GM10248 (cell line): Measurements from ENCODE around the gene PSMD12.
"Not testable (repeated sequence)": the region's sequence is repeated elsewhere in the genome, so short reads cannot be mapped to it uniquely, and the experiment has no call there.

Source experiments
- CTCF ChIA-PET: fragments of 300-600 bp; sonication (Branson Sonifier 250); formaldehyde crosslinking; extraction: SDS; loops from one replicate; lab custom pipeline; 2021; ENCODE audit warnings: antibody characterized with exemption; lab: Yijun Ruan, JAX
- POLR2A ChIA-PET: fragments of 350-650 bp; sonication (Branson Sonifier 250); formaldehyde crosslinking; extraction: SDS; loops from one replicate; lab custom pipeline; 2020; ENCODE audit warnings: antibody characterized with exemption; lab: Yijun Ruan, JAX
- DNase-seq: peaks from one replicate; pipeline ENCODE4 v3.0.0; 2012; ENCODE audit errors: extremely low spot score
- TF ChIP-seq, protein P1 (sequence below): IDR thresholded peaks from 2 replicates; pipeline ENCODE4 v1.5.1; 2012; ENCODE audit warnings: mild to moderate bottlenecking, low read depth; ENCODE audit errors: extremely low read depth, missing control alignments, control extremely low read depth

The PSMD12 gene

DNA sequence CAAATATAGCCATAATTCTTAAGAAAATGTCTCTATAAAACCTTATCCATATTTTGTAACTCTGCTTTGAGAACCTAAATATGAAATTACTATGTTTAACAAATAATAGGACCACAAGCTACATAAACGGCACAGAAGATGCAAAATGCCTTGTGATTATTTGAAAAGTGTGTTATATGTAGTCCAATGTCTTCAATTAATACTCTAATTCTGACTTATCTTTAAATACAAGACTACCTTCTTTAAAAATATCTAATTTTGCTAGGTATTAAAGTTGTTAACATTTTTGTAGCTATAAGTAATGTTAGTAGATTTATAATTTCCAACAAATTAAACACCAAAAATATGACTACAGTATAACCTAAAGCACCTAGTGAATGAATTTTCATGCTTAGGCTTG is 17.0 kb downstream of the PSMD12 start:
- ChIA-PET CTCF (interaction anchor here (0.8 to 1.3 kb wide), 3 partner anchors 10 to 15 kb away, joined by 3 to 5 read pairs (median 5); no protein-coding TSS in a partner anchor), POLR2A (no interaction called here)
- TF ChIP-seq, protein P1, sequence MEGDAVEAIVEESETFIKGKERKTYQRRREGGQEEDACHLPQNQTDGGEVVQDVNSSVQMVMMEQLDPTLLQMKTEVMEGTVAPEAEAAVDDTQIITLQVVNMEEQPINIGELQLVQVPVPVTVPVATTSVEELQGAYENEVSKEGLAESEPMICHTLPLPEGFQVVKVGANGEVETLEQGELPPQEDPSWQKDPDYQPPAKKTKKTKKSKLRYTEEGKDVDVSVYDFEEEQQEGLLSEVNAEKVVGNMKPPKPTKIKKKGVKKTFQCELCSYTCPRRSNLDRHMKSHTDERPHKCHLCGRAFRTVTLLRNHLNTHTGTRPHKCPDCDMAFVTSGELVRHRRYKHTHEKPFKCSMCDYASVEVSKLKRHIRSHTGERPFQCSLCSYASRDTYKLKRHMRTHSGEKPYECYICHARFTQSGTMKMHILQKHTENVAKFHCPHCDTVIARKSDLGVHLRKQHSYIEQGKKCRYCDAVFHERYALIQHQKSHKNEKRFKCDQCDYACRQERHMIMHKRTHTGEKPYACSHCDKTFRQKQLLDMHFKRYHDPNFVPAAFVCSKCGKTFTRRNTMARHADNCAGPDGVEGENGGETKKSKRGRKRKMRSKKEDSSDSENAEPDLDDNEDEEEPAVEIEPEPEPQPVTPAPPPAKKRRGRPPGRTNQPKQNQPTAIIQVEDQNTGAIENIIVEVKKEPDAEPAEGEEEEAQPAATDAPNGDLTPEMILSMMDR, result no peak
- no peak for DNase-seq

DNA sequence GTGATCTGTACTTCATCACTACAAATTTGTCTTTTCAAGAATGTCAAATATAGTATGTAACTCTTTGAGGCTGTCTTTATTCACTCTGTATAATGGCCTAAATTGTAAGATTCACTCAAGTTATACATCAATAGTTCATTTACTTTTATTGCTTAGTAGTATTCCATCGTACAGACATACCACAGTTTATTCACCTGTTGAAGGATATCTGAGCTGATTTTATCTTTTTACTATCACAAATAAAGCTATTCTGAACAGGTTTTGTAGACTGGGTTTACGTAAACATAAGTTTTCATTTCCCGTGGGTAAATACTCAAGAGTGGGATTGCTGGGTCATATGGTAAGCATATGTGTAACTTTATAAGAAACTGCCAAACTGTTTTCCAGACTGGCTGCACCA is 18.6 kb downstream of the PSMD12 start:
- TF ChIP-seq, protein P1, result no peak
- ChIA-PET POLR2A (no interaction called here), CTCF (interaction anchor here (1.1 to 2.2 kb wide), 3 partner anchors 12 to 357 kb away, joined by 3 to 5 read pairs (median 3); no protein-coding TSS in a partner anchor)
- DNase-seq, result no peak

DNA sequence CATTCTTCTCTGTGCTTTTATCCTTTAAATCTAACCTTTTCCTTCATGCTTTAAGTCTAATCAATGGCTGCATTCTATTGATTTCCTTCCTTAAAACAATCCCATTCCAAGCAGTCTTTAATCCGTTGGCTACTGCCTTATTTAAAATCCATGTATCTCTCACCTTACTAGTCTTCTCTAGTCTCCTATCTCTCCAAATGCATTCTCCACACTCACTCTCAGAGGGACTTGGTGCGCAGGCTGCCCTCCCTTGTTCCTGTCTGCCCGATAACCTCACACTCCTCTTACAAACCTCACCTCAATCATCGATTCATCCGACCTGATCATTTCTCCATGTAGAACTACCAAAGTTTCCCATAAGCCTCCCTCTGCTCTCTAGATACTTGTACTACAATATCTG is 23.1 kb downstream of the PSMD12 start:
- CTCF ChIA-PET, result no interaction called here
- DNase-seq, result no peak
- TF ChIP-seq, protein P1, result no peak
- POLR2A ChIA-PET, result interaction anchor here (0.7 to 0.9 kb wide), 2 partner anchors 8 to 475 kb away, joined by 6 read pairs; no protein-coding TSS in a partner anchor

DNA sequence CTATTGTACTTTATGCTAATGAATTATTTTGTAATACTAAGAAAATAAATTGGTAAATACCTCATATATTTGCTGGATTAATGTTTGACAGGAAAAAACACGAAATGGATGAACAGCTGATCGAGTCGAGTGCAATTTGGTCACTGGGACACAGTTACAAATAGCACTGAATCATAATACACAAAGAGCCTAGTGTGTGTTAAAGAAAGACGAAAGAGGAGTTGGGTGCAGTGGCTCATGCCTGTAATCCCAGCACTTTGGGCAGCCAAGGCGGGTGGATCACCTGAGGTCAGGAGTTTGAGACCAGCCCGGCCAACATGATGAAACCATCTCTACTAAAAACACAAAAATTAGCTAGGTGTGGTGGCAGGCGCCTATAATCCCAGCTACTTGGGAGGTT is 28.0 kb downstream of the PSMD12 start:
- POLR2A ChIA-PET, DNase-seq: not testable (repeated sequence)
- CTCF ChIA-PET, result interaction anchor here (1.0 to 2.5 kb wide), 2 partner anchors 11 to 16 kb away, joined by 3 to 5 read pairs; no protein-coding TSS in a partner anchor

DNA sequence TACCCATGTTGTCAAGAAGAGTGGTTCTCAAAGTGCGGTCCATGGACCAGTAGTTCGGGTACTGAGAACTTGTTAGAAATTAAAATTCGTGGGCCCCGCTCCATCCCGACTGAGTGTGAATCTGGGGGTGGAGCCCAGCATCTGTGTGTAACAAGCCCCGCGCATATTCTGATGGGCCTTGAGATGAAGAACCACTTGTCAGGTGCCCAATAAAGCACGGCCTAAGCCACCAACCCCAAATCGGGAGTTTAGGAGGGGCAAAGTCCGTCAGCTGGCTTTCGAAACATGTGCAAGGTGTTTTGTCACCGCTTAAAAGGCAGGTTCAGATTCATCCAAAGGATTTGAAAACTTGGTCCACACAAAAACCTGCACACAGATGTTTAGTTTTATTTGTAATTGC is 29.5 kb downstream of the PSMD12 start:
- CTCF ChIA-PET, result interaction anchor here (1.5 kb wide), 1 partner anchor 14 kb away, joined by 3 read pairs; no protein-coding TSS in a partner anchor
- POLR2A ChIA-PET, result interaction anchor here (0.6 kb wide), 1 partner anchor 611 kb away, joined by 3 read pairs; no protein-coding TSS in a partner anchor
- TF ChIP-seq, protein P1, result no peak
- DNase-seq, result no peak

DNA sequence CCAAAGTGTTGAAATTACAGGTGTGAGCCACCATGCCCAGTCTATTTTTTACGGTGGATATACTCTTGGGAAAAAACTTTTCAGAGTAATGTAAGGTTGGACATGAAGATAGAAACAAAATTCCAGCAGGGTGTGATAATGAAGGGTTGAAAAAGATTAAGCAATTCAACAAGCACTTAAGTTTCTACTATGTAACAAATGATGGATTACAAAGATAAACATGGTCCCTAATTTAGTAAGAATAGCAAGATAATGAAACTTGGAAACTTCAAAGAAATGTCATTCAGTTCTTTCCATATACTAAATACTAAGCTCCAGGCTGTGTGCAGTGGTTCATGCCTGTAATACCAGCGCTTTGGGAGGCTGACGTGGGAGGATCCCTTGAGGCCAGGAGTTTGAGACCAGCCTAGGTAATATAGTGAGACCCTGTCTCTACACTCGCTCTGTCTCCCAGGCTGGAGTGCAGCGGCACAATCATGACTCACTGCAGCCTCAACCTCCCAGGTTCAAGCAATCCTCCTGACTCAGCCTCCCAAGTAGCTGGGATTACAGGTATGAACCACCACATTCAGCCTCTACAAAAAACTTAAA is 31.0 kb downstream of the PSMD12 start:
- no peak for DNase-seq
- ChIA-PET POLR2A (interaction anchor here (1.3 kb wide), 1 partner anchor 8 kb away, joined by 6 read pairs; no protein-coding TSS in a partner anchor), CTCF (interaction anchor here (1.2 kb wide), 1 partner anchor 14 kb away, joined by 5 read pairs; no protein-coding TSS in a partner anchor)
- TF ChIP-seq, protein P1, result no peak

DNA sequence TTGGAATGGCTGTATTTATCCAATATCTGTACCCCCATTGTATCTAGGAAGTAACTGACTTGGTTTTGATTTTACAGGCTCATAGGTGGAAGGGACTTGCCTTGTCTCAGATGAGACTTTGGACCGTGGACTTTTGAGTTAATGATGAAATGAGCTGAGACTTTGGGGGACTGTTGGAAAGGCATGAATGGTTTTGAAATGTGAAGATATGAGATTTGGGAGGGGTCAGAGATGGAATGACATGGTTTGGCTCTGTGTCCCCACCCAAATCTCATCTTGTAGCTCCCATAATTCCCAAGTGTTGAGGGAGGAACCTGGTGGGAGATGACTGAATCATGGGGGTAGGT is 34.2 kb downstream of the PSMD12 start:
- DNase-seq, POLR2A ChIA-PET, CTCF ChIA-PET: not testable (repeated sequence)

DNA sequence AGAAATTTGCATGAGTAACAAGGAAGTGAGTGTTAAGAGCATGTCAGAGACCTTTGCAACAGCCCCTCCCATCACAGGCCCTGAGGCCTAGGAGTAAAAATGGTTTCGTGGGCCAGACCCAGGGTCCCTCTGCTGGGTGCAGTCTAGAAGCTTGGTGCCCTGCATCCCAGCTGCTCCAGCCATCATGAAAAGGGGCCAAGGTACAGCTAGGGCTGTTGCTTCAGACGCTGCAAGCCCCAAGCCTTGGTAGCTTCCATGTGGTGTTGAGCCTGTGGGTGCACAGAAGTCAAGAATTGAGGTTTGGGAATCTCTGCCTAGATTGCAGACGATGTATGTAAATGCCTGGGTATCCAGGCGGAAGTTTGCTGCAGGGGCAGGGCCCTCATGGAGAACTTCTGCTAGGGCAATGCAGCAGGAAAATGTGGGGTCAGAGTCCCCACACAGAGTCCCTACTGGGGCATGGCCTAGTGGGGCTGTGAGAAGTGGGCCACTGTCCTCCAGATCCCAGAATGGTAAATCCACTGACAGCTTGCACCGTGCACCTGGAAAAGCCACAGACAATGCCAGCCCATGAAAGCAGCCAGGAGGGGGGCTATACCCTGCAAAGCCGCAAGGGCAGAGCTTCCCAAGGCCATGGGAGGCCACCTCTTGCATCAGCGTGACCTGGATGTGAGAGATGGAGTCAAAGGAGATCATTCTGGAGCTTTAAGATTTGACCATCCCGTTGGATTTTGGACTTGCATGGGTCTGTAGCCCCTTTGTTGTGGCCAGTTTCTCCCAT is 34.8 kb downstream of the PSMD12 start:
- DNase-seq, POLR2A ChIA-PET: not testable (repeated sequence)
- CTCF ChIA-PET, result interaction anchor here (1.0 kb wide), 1 partner anchor 9 kb away, joined by 3 read pairs; no protein-coding TSS in a partner anchor
